ENCODE measurements around the gene MESP1. TPM values are rescaled to one million over a fixed set of nuclear protein-coding genes. Genes with fewer than 3 reads are reported as not detected.

Gene MESP1
- total RNA-seq, 2 experiments from 2014 or later: 0.22 TPM; not detected in 1

DNA sequence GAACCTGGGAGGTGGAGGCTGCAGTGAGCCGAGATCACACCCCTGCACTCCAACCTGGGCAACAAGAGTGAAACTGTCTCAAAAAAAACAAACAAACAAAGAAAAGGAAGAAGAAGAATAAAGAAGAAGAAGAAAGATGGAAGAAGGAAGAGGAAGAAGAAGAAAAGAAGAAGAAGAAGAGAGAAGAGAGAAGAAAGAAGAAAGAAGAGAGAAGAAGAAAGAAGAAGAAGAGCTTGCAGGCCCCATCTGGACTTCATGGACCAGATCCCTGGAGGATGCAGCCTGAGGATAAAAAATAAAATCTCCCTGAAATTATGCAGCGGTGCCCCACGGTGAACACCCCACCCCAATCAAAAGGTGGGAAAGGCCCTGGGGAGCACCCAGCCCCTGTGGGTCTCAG is 8.8 kb upstream of the MESP1 start:
- H3K27me3 Mint-ChIP-seq: no peaks in the 10 kb centered on the region
- no peaks in the 10 kb centered on the region for H3K36me3 Mint-ChIP-seq (ENCODE audit: low read depth)
- Histone ChIP-seq H3K4me1 (ENCODE audit: insufficient read depth, low read length) (peaks cover 4% of the 10 kb centered on the region), H3K4me3 (ENCODE audit: low read length) (no peak overlapping the region), H3K27me3 (ENCODE audit: control insufficient read depth in 1 of 2, insufficient read depth in 2 of 2, low read length in 2 of 2) (no peaks in the 10 kb centered on the region), H3K36me3 (ENCODE audit: insufficient read depth, low read length) (no peaks in the 10 kb centered on the region), H3K27ac (ENCODE audit: low read depth in 1 of 2, low read length in 2 of 2) (no peak overlapping the region), H3K9me3 (ENCODE audit: control insufficient read depth in 1 of 2, insufficient read depth in 1 of 2, low read length in 2 of 2) (no peaks in the 10 kb centered on the region)
- intact Hi-C loops (cut with DNase I, micrococcal nuclease): loop anchor here (1.0 to 5.0 kb wide), 4 partner anchors 102 to 327 kb away; no protein-coding TSS in a partner anchor
- no peaks in the 10 kb centered on the region for H3K9me3 Mint-ChIP-seq
- no peak overlapping the region for H3K4me3 Mint-ChIP-seq
- DNase-seq (no peak), ATAC-seq (ENCODE audit: poor library complexity) (no peak)
- ChIA-PET CTCF (interaction anchor here (0.6 to 2.7 kb wide), 3 partner anchors 9 to 91 kb away, joined by 4 to 11 read pairs (median 5); partner anchors contain the start of gene MESP1), POLR2A (interaction anchor here (1.1 kb wide), 1 partner anchor 327 kb away, joined by 3 read pairs; no protein-coding TSS in a partner anchor)
- TF ChIP-seq, protein P1, sequence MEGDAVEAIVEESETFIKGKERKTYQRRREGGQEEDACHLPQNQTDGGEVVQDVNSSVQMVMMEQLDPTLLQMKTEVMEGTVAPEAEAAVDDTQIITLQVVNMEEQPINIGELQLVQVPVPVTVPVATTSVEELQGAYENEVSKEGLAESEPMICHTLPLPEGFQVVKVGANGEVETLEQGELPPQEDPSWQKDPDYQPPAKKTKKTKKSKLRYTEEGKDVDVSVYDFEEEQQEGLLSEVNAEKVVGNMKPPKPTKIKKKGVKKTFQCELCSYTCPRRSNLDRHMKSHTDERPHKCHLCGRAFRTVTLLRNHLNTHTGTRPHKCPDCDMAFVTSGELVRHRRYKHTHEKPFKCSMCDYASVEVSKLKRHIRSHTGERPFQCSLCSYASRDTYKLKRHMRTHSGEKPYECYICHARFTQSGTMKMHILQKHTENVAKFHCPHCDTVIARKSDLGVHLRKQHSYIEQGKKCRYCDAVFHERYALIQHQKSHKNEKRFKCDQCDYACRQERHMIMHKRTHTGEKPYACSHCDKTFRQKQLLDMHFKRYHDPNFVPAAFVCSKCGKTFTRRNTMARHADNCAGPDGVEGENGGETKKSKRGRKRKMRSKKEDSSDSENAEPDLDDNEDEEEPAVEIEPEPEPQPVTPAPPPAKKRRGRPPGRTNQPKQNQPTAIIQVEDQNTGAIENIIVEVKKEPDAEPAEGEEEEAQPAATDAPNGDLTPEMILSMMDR (IDR thresholded peaks at IDR 0.05): no peak
- H3K4me1 Mint-ChIP-seq (ENCODE audit: low read depth): no peaks in the 10 kb centered on the region
- no peak overlapping the region for H3K27ac Mint-ChIP-seq

DNA sequence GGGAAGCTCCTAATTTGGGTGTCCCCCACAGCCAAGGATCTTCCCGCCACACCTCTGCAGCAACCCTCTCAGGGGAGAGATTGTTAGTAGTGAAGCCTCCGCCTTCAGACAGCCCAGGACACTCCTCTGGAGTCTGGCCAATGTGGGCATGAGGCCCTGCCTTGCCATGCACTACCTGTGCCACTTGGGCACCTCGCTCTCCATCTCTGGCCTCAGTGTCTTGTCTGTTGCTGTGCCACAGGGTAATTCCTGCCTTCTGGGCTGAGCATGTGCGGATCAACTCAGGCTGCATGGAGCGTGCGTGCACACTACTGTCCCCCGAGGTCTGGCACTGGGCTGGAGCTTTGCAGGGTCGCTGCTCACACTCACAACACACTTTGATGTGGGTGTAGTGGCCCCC is 7.9 kb upstream of the MESP1 start:
- H3K27ac Mint-ChIP-seq: no peak overlapping the region
- CTCF ChIA-PET: no interaction called here

DNA sequence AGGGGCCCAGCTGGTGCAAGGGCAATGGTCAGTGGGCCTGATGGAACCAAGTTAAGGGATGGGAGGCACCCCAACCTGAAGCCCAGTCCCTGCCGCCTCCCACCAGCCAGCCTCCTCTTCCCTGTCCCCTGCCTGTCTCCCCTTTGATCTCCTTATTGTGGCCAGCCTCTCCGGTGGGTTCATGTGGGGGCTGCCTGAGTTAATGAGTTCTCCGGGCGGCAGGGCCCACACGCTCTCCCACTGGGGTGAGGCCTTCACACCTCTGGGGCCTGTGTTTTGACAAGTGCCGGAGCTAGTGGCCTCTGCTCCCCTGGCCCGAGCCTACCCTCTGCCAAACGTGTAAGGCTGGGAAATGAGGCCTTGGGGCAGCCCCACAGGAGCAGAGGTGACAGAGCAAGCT is 7.2 kb upstream of the MESP1 start:
- Mint-ChIP-seq H3K36me3 (ENCODE audit: low read depth) (no peaks in the 10 kb centered on the region), H3K27me3 (peaks cover 10% of the 10 kb centered on the region), H3K4me1 (ENCODE audit: low read depth) (no peaks in the 10 kb centered on the region), H3K27ac (no peak overlapping the region), H3K4me3 (no peak overlapping the region), H3K9me3 (no peaks in the 10 kb centered on the region)
- TF ChIP-seq, protein P1 (IDR thresholded peaks at IDR 0.05): no peak
- H3K4me1 ChIP-seq (ENCODE audit: insufficient read depth, low read length): peaks cover 4% of the 10 kb centered on the region
- no peaks in the 10 kb centered on the region for H3K9me3 ChIP-seq (ENCODE audit: control insufficient read depth in 1 of 2, insufficient read depth in 1 of 2, low read length in 2 of 2)
- no peak overlapping the region for H3K4me3 ChIP-seq (ENCODE audit: low read length)
- H3K27me3 ChIP-seq (ENCODE audit: control insufficient read depth in 1 of 2, insufficient read depth in 2 of 2, low read length in 2 of 2): no peaks in the 10 kb centered on the region
- DNase-seq (no peak), ATAC-seq (ENCODE audit: poor library complexity) (no peak)
- intact Hi-C loops (cut with DNase I, micrococcal nuclease): no loop called here
- no peaks in the 10 kb centered on the region for H3K36me3 ChIP-seq (ENCODE audit: insufficient read depth, low read length)
- no peak overlapping the region for H3K27ac ChIP-seq (ENCODE audit: low read depth in 1 of 2, low read length in 2 of 2)
- POLR2A ChIA-PET: no interaction called here
- CTCF ChIA-PET: interaction anchor here (0.6 kb wide), 1 partner anchor 18 kb away, joined by 3 read pairs; no protein-coding TSS in a partner anchor

More for the DNA sequence above, 7.9 kb upstream of the MESP1 start:
- TF ChIP-seq, protein P1 (IDR thresholded peaks at IDR 0.05): no peak
- Histone ChIP-seq H3K27me3 (ENCODE audit: control insufficient read depth in 1 of 2, insufficient read depth in 2 of 2, low read length in 2 of 2) (no peaks in the 10 kb centered on the region), H3K27ac (ENCODE audit: low read depth in 1 of 2, low read length in 2 of 2) (no peak overlapping the region), H3K9me3 (ENCODE audit: control insufficient read depth in 1 of 2, insufficient read depth in 1 of 2, low read length in 2 of 2) (no peaks in the 10 kb centered on the region), H3K4me1 (ENCODE audit: insufficient read depth, low read length) (peaks cover 4% of the 10 kb centered on the region), H3K36me3 (ENCODE audit: insufficient read depth, low read length) (no peaks in the 10 kb centered on the region), H3K4me3 (ENCODE audit: low read length) (no peak overlapping the region)
- DNase-seq (no peak), ATAC-seq (ENCODE audit: poor library complexity) (no peak)
- H3K36me3 Mint-ChIP-seq (ENCODE audit: low read depth): no peaks in the 10 kb centered on the region
- H3K4me3 Mint-ChIP-seq: no peak overlapping the region
- POLR2A ChIA-PET: no interaction called here
- intact Hi-C loops (cut with DNase I, micrococcal nuclease): no loop called here
- peaks cover 5% of the 10 kb centered on the region for H3K27me3 Mint-ChIP-seq
- H3K4me1 Mint-ChIP-seq (ENCODE audit: low read depth): no peaks in the 10 kb centered on the region
- H3K9me3 Mint-ChIP-seq: no peaks in the 10 kb centered on the region

All from CD4-positive, alpha-beta T cell (primary cell).